Erythroblast (primary cell): ENCODE results near the gene ICE2.

Experiments
- GATA1 ChIP-seq: IDR thresholded peaks from 2 replicates; pipeline ENCODE4 v1.6.1; 2011; ENCODE audit warnings: low read depth, mild to moderate bottlenecking, control low read depth, low read length, moderate library complexity
- POLR2A ChIP-seq: IDR thresholded peaks from 2 replicates; pipeline ENCODE4 v1.6.1; 2011; ENCODE audit warnings: mild to moderate bottlenecking, low read length

DNA sequence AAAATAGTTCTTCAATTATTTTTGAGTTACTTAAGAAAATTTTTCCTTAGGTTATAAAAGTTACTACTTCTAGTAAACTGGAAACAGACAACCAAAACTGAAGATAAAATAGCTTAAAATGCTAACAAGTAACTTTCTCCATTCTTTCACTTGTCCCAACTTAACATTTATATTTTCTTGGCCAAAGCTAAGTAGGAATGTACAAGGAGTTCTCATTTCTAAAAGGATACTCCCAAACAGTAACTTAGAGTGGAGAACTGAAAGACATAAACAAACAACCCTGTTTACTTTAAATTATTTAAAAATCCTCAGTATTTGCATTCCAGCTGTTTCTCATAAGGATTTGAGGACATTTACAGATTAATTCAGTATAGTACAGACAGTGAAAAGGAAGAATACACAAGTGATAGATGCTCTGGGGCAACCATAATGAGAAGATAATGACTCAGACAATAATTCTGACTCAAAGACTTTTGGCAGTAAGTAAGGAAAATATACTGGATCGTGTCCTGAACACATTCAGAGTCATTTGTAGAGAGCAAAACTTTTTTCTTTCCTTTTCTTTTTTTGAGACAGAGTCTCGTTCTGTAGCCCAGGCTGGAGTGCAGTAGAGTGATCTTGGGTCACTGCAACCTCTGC lies 52.0 kb downstream of the ICE2 start:
- TF ChIP-seq POLR2A (no peak), GATA1 (no peak)
